ENCODE results near the gene PARK7.

- no peak for TF ChIP-seq CTCF (IDR thresholded peaks at IDR 0.05; ENCODE audit: insufficient read depth, low read length)
- TF ChIP-seq POLR2AphosphoS5 (IDR thresholded peaks at IDR 0.05; ENCODE audit: low read depth), result no peak
These were observed 10.8 kb downstream of the PARK7 start for GRCh38 chr1:7972285-7972684.
